Left ventricle myocardium inferior (tissue), 1 donor: ENCODE results near the gene CCR2. TPM values are rescaled to one million over a fixed set of nuclear protein-coding genes. Genes with fewer than 3 reads are reported as not detected.

ENCODE experiments used
- DNase-seq: peaks from one replicate; pipeline ENCODE4 v3.0.0-alpha.2; 2020
- H3K27ac ChIP-seq: fragments of 200-600 bp; replicated peaks from 2 replicates; pipeline ENCODE4 v1.8.0; 2021
- H3K27me3 ChIP-seq: fragments of 200-600 bp; 2 replicates; pipeline ENCODE4 v1.8.0; 2021; ENCODE audit warnings: low read depth
- H3K36me3 ChIP-seq: fragments of 200-600 bp; 2 replicates; pipeline ENCODE4 v1.8.0; 2021
- H3K4me1 ChIP-seq: fragments of 200-600 bp; 2 replicates; pipeline ENCODE4 v1.8.0; 2021
- H3K4me3 ChIP-seq: fragments of 200-600 bp; 2 replicates; pipeline ENCODE4 v1.8.0; 2021; ENCODE audit warnings: mild to moderate bottlenecking, moderate library complexity
- H3K9me3 ChIP-seq: fragments of 200-600 bp; replicated peaks from 2 replicates; pipeline ENCODE4 v1.8.0; 2021
- intact Hi-C: fragments of 100-400 bp; cut with micrococcal nuclease; formaldehyde crosslinking; loops from one replicate; pipeline ENCODE4 v1.11.0; 2022
- total RNA-seq: library from RNA; stranded (reverse); fragmentation: NEBNext Ultra II Directional; extraction: Animal tissue kit (Norgen Biotek cat#: 25700); gene quantifications from one replicate; pipeline ENCODE4 v1.2.1, GENCODE V29; 2021
- TF ChIP-seq, protein P1 (sequence below): fragments of 200-600 bp; IDR thresholded peaks from 2 replicates; pipeline ENCODE4 v1.8.0; 2021; ENCODE audit warnings: antibody characterized with exemption, mild to moderate bottlenecking, borderline replicate concordance
- donor health status: DM: no; HTN: yes; CAD: no; lungs with severe emphysema.

Gene CCR2
- total RNA-seq, 1 donor from 2014 or later = 0.63 TPM

DNA sequence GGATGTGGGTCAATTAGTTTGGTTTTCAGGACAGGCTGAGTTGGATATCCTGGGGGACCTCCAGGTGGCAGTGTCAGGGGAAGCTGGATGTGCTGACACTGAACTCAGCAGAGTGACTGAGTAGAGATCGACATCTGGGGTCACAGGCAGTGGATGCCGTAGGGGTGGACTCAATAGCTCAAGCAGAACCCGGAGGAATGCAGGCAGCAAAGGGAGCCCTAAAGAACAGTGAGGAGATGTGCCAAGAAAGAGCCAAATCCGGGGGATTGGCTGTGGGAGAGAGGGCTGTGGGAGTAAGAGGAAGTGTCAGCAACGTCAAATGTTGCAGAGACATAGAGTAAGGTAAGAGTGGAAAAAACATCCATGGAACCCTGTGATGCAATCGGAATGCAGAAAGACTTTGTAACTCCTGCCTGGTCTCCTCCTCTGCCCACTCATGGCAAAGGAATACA is 41.3 kb downstream of the CCR2 start:
- no peaks in the 10 kb centered on the region for H3K27me3 ChIP-seq
- H3K4me1 ChIP-seq = peaks cover 18% of the 10 kb centered on the region
- H3K4me3 ChIP-seq = no peak overlapping the region
- TF ChIP-seq, protein P1, sequence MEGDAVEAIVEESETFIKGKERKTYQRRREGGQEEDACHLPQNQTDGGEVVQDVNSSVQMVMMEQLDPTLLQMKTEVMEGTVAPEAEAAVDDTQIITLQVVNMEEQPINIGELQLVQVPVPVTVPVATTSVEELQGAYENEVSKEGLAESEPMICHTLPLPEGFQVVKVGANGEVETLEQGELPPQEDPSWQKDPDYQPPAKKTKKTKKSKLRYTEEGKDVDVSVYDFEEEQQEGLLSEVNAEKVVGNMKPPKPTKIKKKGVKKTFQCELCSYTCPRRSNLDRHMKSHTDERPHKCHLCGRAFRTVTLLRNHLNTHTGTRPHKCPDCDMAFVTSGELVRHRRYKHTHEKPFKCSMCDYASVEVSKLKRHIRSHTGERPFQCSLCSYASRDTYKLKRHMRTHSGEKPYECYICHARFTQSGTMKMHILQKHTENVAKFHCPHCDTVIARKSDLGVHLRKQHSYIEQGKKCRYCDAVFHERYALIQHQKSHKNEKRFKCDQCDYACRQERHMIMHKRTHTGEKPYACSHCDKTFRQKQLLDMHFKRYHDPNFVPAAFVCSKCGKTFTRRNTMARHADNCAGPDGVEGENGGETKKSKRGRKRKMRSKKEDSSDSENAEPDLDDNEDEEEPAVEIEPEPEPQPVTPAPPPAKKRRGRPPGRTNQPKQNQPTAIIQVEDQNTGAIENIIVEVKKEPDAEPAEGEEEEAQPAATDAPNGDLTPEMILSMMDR = no peak
- no peaks in the 10 kb centered on the region for H3K36me3 ChIP-seq
- intact Hi-C loops = no loop called here
- no peak for DNase-seq
- H3K27ac ChIP-seq = no peak overlapping the region
- H3K9me3 ChIP-seq = no peaks in the 10 kb centered on the region

DNA sequence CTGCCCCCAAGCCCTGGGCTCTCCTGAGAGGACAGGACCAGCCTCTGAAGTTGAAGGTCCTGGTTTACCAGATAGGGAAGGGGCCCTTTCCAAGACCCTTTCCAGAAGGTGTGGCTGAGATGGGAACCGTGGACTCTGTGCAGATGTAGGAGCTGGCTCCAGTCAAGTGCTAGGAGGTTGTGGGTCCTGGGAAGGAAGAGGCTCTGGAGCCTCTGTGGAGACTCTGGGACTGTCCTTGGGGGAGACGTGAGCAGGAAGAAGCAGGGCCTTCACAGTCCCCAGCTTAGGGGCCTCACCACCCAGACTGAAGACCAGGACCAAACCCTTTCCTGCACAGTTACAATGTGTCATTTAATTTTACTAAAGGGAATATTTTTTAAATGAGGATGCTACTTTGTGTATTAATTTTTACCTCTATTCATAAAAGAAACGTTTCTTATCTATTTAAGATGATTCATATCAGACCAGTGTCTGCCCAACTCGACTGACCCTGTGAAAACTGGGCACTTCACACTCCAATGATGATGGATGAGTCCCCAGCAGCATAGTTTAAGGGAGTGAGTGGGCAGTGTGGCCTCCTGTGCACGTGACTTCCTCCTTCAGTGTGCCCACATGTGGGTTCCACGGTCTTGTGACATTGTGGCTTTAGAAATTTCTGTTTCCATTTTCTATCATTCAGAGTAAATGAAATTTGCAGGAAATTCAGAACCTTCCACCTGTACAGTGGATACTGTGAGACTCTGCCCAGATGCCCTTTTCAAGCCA is 42.0 kb downstream of the CCR2 start:
- Histone ChIP-seq H3K27ac (no peak overlapping the region), H3K4me1 (peaks cover 22% of the 10 kb centered on the region)
- intact Hi-C loops = no loop called here

DNA sequence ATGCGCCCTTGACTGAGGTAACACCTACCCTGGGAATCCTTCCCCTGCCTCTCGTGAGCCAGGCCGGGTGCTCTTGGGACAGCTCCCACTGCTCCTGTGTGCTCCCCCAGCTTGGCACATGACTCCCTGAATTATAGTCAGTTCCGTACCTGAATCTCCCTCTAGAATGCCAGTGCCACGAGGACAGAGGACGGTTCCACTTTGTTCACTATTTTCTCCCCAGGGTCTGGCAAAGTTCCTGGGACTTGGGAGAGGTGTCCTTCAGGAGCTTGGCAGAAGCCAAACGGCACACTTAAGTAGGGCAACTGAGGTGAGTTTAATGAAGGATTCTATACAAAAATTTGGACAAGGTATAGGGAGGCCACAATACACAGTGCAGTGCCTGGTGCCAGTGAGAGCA is 43.2 kb downstream of the CCR2 start:
- DNase-seq = no peak
- H3K4me1 ChIP-seq = peaks cover 22% of the 10 kb centered on the region
- intact Hi-C loops = no loop called here
- H3K36me3 ChIP-seq = no peaks in the 10 kb centered on the region
- TF ChIP-seq, protein P1 = no peak
- no peak overlapping the region for H3K4me3 ChIP-seq
- H3K9me3 ChIP-seq = no peaks in the 10 kb centered on the region
- no peak overlapping the region for H3K27ac ChIP-seq
- H3K27me3 ChIP-seq = no peaks in the 10 kb centered on the region

More for the DNA sequence above, 42.0 kb downstream of the CCR2 start:
- no peaks in the 10 kb centered on the region for H3K36me3 ChIP-seq
- no peaks in the 10 kb centered on the region for H3K9me3 ChIP-seq
- no peak for DNase-seq
- no peaks in the 10 kb centered on the region for H3K27me3 ChIP-seq
- no peak overlapping the region for H3K4me3 ChIP-seq
- TF ChIP-seq, protein P1 = no peak

DNA sequence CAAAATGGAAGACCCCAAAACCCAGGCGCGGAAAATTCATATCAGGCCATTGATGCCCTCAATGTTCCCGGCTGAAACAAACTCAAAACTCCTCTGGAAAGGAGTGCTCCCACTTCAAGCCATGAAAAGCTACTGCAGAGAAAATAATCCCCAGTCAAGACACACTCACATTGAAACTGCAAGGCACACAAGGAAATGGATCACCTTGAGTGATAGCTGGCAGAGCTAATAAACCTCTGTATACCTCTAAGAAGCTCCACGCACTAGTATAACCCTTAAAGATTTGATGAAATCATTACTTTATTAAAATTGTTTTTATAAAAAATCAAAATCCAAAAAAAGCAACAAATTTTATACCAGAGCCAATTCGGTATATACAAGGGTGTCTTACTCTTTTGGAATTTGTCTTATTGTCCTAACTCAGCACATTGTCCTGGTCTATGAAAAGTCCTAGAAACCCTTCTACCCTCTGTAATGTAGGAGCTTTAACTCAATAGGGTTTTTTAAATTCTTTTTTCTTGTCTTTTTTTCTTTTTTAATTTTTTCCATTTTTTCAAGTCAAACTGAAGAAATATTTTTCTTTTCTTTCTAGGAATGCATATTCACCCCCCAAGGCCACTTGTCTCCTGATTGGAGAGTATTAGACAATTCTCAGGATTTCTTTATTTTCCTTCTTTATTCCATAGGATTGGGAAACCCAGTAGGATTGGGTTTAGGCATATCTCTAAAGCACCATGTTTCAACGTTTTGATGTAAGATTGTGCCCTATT is 44.5 kb downstream of the CCR2 start:
- intact Hi-C loops = no loop called here
- DNase-seq = no peak
- Histone ChIP-seq H3K4me1 (peaks cover 21% of the 10 kb centered on the region), H3K36me3 (no peaks in the 10 kb centered on the region), H3K9me3 (no peaks in the 10 kb centered on the region), H3K27me3 (no peaks in the 10 kb centered on the region), H3K4me3 (no peak overlapping the region), H3K27ac (no peak overlapping the region)
- TF ChIP-seq, protein P1 = no peak

DNA sequence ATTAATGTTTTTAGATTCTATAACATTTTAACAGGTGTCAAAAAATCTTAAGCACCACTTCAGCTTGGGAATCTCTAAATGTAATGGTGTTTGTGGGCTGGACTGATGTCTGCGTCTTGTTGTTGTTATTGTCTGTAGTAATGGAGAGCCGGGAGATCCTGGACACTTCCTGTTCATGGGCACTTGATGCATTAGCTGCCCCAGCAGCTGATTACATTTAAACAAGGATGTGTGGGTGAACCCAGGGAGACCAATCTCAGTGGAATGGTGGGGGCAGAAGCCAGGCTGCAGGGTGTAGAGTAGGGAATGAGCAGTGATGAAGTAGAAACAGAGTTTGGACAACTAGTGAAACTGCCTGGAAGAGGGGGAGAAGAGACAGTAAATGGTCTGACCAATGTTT is 45.2 kb downstream of the CCR2 start:
- Histone ChIP-seq H3K4me1 (peaks cover 14% of the 10 kb centered on the region), H3K4me3 (no peak overlapping the region)

More for the DNA sequence above, 45.2 kb downstream of the CCR2 start:
- no peak for DNase-seq
- TF ChIP-seq, protein P1 = no peak
- H3K36me3 ChIP-seq = no peaks in the 10 kb centered on the region
- H3K27me3 ChIP-seq = no peaks in the 10 kb centered on the region
- no peaks in the 10 kb centered on the region for H3K9me3 ChIP-seq
- intact Hi-C loops = no loop called here
- H3K27ac ChIP-seq = no peak overlapping the region
